Inferior parietal cortex (tissue), 1 donor: Measurements from ENCODE around the gene CAPG.
"Not testable (repeated sequence)": the region's sequence is repeated elsewhere in the genome, so short reads cannot be mapped to it uniquely, and the experiment has no call there.

Source experiments
- DNase-seq: peaks from one replicate; pipeline ENCODE4 v3.0.0-alpha.2; 2016; ENCODE audit errors: extremely low spot score

The CAPG gene

DNA sequence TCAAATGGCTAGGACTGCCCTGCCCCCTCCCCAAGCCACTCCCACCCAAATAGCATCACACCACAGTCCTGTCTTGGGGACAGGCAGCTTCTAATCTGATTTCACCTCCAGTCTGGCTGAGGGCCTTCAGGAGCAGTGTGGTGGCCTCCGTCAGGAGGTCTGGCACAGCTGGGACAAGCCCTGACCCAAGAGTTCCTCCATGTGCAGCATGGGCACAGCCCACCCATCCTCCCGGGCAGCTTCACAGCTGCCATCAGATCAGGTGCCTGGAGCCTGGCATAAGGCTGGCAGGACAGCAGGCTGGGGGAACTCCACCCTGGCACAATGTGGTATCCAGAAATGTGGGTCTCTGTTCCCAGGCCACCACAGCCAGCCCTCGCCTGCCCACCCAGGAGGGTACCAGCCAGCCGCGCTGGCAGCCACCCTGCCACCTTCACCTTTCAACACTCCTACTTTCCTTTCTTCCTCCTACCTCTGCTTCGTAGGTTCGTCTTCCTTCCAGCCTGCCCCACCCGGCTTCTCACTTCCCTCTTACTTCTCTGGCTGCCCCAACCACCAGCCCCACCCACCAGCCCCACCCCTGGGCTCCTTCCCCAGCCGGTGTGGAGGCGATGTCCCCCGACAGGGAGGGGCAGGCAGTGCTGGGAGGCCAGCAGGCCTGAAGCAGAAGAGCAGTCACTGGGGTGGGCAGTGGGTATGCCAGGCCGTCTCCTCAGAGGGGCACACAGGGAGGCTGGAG lies at the start of gene CAPG:
TSS of gene CAPG (minus strand) at position 522 of the 739 bp plus-strand sequence. CDS start 8,221 bp downstream, outside the sequence.
- no peak for DNase-seq

- no peak for DNase-seq
Observed at GRCh38 chr2:85459771-85460170, 49.6 kb upstream of the CAPG start.

GRCh38 chr2:85458601-85459563 lies 48.7 kb upstream of the CAPG start:
- DNase-seq, result no peak

GRCh38 chr2:85457877-85458316 lies 47.7 kb upstream of the CAPG start:
- DNase-seq, result no peak

- DNase-seq, result no peak
Observed at GRCh38 chr2:85457043-85457442, 46.9 kb upstream of the CAPG start.

DNA sequence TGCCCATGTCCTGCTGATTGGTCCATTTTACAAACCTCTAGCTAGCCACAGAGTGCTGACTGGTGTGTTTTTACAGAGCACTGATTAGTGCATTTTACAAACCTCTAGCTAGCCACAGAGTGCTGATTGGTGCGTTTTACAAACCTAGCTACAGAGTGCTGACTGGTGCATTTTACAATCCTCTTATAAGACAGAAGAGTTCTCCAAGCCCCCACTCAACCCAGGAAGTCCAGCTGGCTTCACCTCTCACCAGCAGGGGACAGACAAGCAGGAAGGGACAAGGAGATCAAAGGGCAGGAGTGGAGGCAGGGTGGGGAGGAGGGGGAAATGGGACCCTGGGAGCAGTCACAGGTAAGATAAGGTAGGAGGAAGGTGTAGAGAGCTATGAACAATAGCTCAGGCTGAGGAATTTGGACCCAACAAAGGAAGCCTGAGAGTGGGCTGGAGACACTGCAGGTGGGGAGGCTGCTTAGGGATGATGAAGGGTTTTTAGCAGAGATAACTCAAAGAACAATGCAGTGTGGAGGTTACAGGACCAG lies 45.5 kb upstream of the CAPG start:
- no peak for DNase-seq

DNA sequence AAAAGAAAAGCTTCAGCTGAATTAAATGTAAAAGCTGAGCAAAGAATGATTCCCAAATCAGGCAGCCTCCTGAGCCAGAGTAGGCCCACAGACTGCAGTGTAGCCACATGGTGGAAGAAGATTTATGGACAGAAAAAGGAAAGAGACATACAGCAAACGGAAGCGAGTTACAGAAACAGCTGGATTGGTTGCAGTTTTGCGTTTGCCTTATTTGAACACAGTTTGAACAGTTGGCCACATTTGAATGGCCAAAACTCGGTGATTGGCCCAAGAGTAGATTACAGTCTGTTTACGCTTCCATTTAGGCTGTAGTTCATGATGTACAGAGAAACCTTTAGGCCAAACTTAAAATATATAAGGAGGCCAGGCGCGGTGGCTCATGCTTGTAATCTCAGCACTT lies 43.4 kb upstream of the CAPG start:
- no peak for DNase-seq

- DNase-seq, result no peak
Observed at GRCh38 chr2:85452237-85452636, 42.1 kb upstream of the CAPG start.

DNA sequence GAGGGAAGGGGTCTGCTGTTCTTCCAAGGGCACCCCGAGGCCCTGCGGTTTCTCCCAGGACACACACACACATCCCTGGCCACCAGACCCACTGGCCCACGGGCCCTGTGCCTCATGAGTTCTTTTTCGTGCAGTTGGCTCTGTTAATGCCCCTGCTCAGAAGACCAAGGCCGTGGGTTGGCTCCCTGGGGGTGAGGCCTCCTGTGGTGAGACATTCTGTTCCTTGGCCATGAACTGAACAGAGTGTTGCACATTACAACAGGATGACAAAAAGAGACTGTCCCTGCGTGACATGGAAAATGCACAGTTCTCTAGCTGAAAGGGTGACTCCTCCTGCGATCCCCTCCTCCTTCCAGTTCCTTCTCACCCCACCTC lies 39.0 kb upstream of the CAPG start:
- DNase-seq, result no peak

GRCh38 chr2:85448461-85449213 lies 38.5 kb upstream of the CAPG start:
- no peak for DNase-seq

DNA sequence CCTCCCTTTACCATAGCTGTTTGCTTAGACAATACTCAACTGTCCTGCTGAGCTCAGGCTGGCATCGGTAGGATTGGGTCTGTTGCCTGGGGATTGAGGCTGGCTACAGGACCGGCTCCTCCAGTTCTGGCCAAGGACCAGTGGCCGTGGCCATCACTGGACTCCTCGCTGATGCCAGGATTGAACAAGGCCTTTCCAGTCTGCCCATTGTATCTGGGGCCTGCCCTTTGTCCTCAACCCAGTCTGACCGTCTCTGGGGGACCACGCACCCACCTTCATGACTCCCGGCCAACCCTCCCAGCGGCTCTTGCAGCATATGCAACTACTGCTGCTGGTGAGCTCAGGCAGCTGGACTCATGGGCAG lies 37.0 kb upstream of the CAPG start:
- DNase-seq, result no peak

DNA sequence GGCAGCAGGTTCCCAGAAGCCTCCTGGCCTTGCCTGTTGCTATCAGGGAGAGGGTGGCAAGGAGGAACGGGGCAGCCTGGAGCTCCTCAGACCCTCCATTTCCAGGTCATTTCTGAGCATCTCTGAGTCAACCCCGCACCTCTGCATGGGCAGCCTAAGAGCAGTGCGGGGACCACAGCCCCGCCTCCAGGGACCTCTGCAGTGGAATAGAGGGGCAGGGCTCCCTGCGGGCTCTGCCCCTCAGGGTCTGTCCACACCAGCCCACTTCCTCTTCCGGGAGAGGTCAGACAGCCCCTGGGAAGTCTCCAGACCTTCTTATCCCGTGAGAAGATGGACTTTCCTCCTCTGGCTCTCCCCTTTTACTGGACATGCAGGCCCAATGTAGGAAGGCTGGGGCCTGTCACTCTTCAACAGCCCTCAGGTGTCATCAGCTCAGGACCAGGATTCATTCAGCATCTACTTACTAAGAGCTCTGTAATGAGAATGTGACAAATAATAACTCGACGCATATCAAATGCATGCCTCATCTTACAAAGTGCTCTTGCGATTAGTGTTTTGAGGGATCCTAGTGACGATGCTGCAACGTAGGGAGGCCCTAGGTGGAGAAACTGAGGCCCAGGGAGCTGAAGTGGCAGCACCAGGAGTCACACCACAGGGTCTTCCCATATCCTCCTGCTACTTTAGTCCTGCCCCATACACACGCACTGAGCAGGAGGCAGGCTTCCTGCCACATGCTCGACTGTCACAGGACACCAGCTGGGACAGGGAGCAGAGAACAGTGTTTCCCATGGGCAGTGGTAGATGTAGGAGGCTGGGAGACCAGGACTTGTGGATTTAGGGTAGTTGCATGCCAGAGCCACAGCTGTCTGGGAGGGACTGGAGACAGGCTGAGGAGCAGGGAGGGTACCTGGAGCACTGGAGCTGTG lies 36.4 kb upstream of the CAPG start:
- no peak for DNase-seq

DNA sequence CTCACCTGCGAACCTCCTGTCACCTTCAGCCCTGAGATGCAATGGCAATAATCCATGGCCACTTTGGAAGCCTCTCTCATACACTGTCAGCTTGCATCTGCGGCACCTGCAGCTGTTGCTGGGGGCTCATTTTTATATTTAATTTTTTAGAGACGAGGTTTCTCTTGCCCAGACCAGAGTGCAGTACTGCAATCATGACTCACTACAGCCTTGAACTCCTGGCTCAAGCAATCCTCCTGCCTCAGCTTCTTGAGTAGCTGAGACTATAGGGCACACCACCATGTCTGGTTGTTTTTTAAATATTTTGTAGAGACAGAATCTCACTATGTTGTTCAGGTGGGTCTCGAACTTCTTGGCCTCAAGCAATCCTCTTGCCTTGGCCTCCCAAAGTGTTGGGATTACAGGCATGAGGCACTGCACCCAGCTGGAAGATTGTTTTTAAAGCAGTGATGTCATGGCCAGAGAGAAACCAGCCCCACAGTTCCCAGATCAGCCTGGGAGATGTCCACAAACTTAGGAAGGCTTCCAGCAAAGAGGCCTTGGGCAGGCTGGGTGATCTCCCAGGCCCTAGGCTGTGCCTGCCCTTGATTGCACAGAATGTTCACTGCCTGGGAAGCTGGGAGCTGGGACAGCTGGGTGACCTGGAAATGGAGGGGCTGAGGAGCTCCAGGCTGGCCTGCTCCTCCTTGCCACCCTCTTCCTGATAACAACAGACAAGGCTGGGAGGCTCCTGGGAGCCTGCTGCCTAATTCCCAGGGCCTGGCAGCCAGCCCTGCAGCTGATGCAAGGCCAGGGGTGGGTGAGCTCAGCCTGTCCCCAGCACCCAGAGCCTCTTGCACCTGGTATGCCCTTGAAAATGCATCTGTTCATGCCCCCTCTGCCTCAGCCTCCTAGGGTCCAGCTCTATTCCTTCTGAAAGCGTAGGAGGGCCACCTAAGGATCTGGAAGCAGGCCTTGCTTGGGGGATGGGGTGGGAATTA lies 35.4 kb upstream of the CAPG start:
- DNase-seq, result no peak

DNA sequence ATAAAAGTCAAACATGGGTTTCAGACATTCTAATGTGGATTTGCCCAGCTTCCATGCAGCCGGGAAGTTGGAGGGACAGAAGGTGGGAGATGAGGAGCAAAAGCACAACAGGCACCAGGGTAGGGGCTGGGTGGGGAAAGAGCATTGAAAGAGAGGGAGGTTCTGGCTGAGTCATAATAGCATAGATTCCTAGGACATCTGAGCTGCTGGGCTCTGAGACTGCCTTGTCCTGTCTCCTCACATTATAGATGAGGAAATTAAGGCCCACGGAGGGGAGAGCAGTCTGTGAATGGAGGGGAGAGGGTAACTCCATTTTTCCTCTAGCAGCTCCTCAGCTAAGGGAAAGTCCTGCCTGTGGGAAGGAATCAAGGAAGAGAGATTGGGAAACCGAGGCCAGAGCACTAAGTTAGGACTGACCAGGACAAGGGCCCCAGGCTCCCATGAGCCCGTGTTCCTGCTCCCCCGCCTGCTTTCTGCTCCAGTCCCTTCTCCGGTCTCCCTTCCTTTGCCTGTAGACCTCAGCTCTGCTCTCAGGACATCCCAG lies 34.5 kb upstream of the CAPG start:
- no peak for DNase-seq

GRCh38 chr2:85441864-85442263 lies 31.7 kb upstream of the CAPG start:
- no peak for DNase-seq

DNA sequence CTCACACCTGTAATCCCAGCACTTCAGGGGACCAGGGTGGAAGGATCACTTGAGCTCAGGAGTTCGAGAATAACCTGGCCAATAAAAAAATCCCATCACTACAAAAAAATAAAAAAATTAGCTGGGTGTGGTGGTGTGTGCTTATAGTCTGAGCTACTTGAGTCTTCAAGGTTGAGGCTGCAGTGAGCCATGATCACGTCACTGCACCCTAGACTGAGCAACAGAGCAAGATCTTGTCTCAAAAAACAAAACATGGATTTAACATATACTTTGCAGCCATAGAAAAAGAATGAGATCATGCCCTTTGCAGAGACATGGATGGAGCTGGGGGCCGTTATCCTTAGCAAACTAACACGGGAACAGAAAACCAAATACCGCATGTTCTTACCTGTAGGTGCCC lies 30.6 kb upstream of the CAPG start:
- no peak for DNase-seq

DNA sequence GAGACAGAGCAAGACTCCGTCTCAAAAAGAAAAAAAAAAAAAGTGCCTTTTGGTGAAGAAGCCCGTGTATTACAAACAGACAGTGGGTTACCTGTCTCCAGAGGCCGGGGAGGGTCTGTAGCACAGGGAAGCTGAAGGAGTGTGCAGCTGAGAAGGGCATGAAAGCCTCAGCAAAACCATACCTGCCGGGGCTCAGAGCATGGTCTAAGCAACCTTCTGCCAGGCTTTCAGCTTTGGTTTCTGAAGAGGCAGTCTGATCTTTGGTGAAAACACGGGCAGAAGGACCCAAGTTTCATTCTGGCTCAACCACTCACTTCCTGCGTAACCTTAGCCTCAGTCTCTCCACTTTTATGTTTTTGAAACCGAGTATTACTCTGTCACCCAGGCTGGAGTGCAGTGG lies 29.8 kb upstream of the CAPG start:
- DNase-seq, result no peak

DNA sequence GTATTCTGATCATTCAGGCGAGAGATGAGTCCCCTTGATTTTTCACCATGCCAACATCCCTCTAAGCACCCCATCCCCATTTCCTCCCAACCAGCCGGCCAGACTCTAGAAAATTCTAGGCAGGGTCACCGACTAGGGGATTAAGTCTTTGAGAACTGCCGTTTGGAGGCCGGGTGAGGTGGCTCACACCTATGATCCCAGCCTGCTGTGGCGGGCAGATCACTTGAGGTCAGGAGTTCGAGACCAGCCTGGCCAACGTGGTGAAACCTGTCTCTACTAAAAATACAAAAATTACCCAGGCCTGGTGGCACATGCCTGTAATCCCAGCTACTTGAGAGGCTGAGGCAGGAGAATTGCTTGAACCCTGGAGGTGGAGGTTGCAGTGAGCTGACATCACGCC lies 29.4 kb upstream of the CAPG start:
- DNase-seq, result not testable (repeated sequence)

DNA sequence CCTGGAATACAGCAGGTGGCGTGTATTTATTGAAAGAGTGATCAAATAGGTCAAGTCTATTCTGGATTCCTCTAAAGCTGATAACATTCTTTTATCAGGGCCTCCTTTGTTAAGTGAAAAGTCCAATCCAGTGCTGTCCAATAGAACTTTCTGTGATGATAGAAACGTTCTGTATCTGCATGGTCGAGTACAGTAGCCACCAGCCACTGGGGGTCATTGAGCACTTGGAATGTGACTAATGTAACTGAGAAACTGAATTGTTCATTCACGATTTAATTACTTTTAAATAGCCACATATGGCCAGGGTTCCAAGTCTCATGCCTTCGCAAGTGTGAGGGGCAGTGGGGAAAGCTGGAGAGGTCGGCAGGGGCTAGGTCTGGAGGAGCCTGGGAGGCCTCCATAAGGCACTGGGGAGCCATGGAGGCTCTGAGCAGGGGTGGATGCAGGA lies 28.9 kb upstream of the CAPG start:
- no peak for DNase-seq
